SK-N-SH treated with all-trans-retinoic acid at 6 μM for 48 hours (cell line): ENCODE measurements around the gene ZCCHC7.
"Not testable (repeated sequence)": the region's sequence is repeated elsewhere in the genome, so short reads cannot be mapped to it uniquely, and the experiment has no call there.

Source experiments
- ATAC-seq: fragments of 200-7000 bp; cut with Tn5 transposase; 3 replicates; pipeline ENCODE4 v1.9.1; 2020; ENCODE audit warnings: mild to moderate bottlenecking, moderate library complexity
- ARNTL ChIP-seq: fragments of 450-650 bp; formaldehyde crosslinking; IDR thresholded peaks from 2 replicates; pipeline ENCODE4 v1.5.0; 2020; ENCODE audit warnings: low read depth, mild to moderate bottlenecking, moderate library complexity, borderline replicate concordance
- BACH2 ChIP-seq: fragments of 250-450 bp; sonication (Bioruptor Pico); IDR thresholded peaks from 2 replicates; pipeline ENCODE4 v1.9.0; 2021; ENCODE audit warnings: mild to moderate bottlenecking, borderline replicate concordance
- CSDC2 ChIP-seq: fragments of 250-450 bp; sonication (Bioruptor Pico); IDR thresholded peaks from 2 replicates; pipeline ENCODE4 v1.5.0; 2020; ENCODE audit warnings: mild to moderate bottlenecking, moderate library complexity
- ESRRG ChIP-seq: fragments of 250-450 bp; sonication (Bioruptor Pico); IDR thresholded peaks from 2 replicates; pipeline ENCODE4 v1.6.1; 2021; ENCODE audit warnings: mild to moderate bottlenecking
- GLIS3 ChIP-seq: fragments of 250-450 bp; sonication (Bioruptor Pico); IDR thresholded peaks from 2 replicates; pipeline ENCODE4 v1.5.0; 2020; ENCODE audit warnings: mild to moderate bottlenecking, moderate library complexity
- ISL1 ChIP-seq: fragments of 250-450 bp; sonication (Bioruptor Pico); IDR thresholded peaks from 2 replicates; pipeline ENCODE4 v2.1.2; 2022; ENCODE audit warnings: mild to moderate bottlenecking, moderate library complexity
- OSR1 ChIP-seq: fragments of 250-450 bp; sonication (Bioruptor Pico); IDR thresholded peaks from 2 replicates; pipeline ENCODE4 v1.8.0; 2022; ENCODE audit warnings: moderate library complexity, mild to moderate bottlenecking, inconsistent platforms
- PATZ1 ChIP-seq: fragments of 250-450 bp; sonication (Bioruptor Pico); IDR thresholded peaks from 2 replicates; pipeline ENCODE4 v1.8.0; 2020; ENCODE audit warnings: mild to moderate bottlenecking, moderate library complexity, borderline replicate concordance
- POU6F1 ChIP-seq: fragments of 250-450 bp; sonication (Bioruptor Pico); IDR thresholded peaks from 2 replicates; pipeline ENCODE4 v1.8.0; 2021; ENCODE audit warnings: low read depth, mild to moderate bottlenecking, moderate library complexity, borderline replicate concordance
- PPARA ChIP-seq: fragments of 250-450 bp; sonication (Bioruptor Pico); IDR thresholded peaks from 2 replicates; pipeline ENCODE4 v1.5.0; 2020; ENCODE audit warnings: mild to moderate bottlenecking, borderline replicate concordance
- RARB ChIP-seq: fragments of 250-450 bp; sonication (Bioruptor Pico); IDR thresholded peaks from 2 replicates; pipeline ENCODE4 v1.8.0; 2021; ENCODE audit warnings: mild to moderate bottlenecking, moderate library complexity
- SNAI2 ChIP-seq: fragments of 250-450 bp; sonication (Bioruptor Pico); IDR thresholded peaks from 2 replicates; pipeline ENCODE4 v1.5.0; 2020; ENCODE audit warnings: mild to moderate bottlenecking, moderate library complexity
- TCF4 ChIP-seq: fragments of 250-450 bp; sonication (Bioruptor Pico); IDR thresholded peaks from 2 replicates; pipeline ENCODE4 v1.8.0; 2021; ENCODE audit warnings: mild to moderate bottlenecking, moderate library complexity, borderline replicate concordance
- TOX ChIP-seq: fragments of 250-450 bp; sonication (Bioruptor Pico); IDR thresholded peaks from 2 replicates; pipeline ENCODE4 v1.8.0; 2021; ENCODE audit warnings: mild to moderate bottlenecking, moderate library complexity, borderline replicate concordance
- ZC3H10 ChIP-seq: fragments of 250-450 bp; sonication (Bioruptor Pico); IDR thresholded peaks from 2 replicates; pipeline ENCODE4 v1.5.1; 2021; ENCODE audit warnings: mild to moderate bottlenecking, moderate library complexity
- ZFP3 ChIP-seq: fragments of 250-450 bp; sonication (Bioruptor Pico); IDR thresholded peaks from 2 replicates; pipeline ENCODE4 v1.5.0; 2020; ENCODE audit warnings: mild to moderate bottlenecking, moderate library complexity
- ZFP30 ChIP-seq: fragments of 450-650 bp; formaldehyde crosslinking; IDR thresholded peaks from 2 replicates; pipeline ENCODE4 v1.5.0; 2022; ENCODE audit warnings: mild to moderate bottlenecking, moderate library complexity
- ZNF565 ChIP-seq: fragments of 450-650 bp; formaldehyde crosslinking; conservative IDR thresholded peaks from 2 replicates; pipeline ENCODE4 v1.5.0; 2020; ENCODE audit warnings: low read depth, mild to moderate bottlenecking, moderate library complexity
- ZNF8 ChIP-seq: fragments of 450-650 bp; formaldehyde crosslinking; IDR thresholded peaks from 2 replicates; pipeline ENCODE4 v1.5.0; 2020; ENCODE audit warnings: mild to moderate bottlenecking, moderate library complexity

Gene ZCCHC7

GRCh38 chr9:37302277-37302676 is 181.9 kb downstream of the ZCCHC7 start:
- TF ChIP-seq TCF4 (CRISPR knock-in tag): no peak
- TF ChIP-seq ZFP30 (CRISPR knock-in tag): no peak
- TF ChIP-seq BACH2 (CRISPR knock-in tag): no peak
- no peak for TF ChIP-seq ZC3H10 (CRISPR knock-in tag)
- no peak for ATAC-seq

- ATAC-seq: not testable (repeated sequence)
Measured at GRCh38 chr9:37303272-37303671, 182.9 kb downstream of the ZCCHC7 start.

- ATAC-seq: peak; percentile 39; the same call in 2 of the 3 replicates
- TF ChIP-seq CSDC2 (CRISPR knock-in tag): no peak
- no peak for TF ChIP-seq ESRRG (CRISPR knock-in tag)
- no peak for TF ChIP-seq GLIS3 (CRISPR knock-in tag)
- TF ChIP-seq ZNF565 (CRISPR knock-in tag): no peak
- TF ChIP-seq ZFP30 (CRISPR knock-in tag): no peak
- TF ChIP-seq ISL1 (CRISPR knock-in tag): no peak
- no peak for TF ChIP-seq SNAI2
- no peak for TF ChIP-seq PATZ1 (CRISPR knock-in tag)
- no peak for TF ChIP-seq OSR1
- no peak for TF ChIP-seq RARB
- no peak for TF ChIP-seq ARNTL (CRISPR knock-in tag)
- TF ChIP-seq ZFP3: no peak
- no peak for TF ChIP-seq ZC3H10 (CRISPR knock-in tag)
- no peak for TF ChIP-seq ZNF8 (CRISPR knock-in tag)
- TF ChIP-seq BACH2 (CRISPR knock-in tag): no peak
- no peak for TF ChIP-seq PPARA (CRISPR knock-in tag)
- no peak for TF ChIP-seq TOX (CRISPR knock-in tag)
Measured at GRCh38 chr9:37309136-37309535, 188.8 kb downstream of the ZCCHC7 start.

- ATAC-seq: peak; percentile 64
Measured at GRCh38 chr9:37311938-37312708, 191.7 kb downstream of the ZCCHC7 start.

More at GRCh38 chr9:37311938-37312708, 191.7 kb downstream of the ZCCHC7 start:
- TF ChIP-seq ESRRG (CRISPR knock-in tag) (no peak), ZFP30 (CRISPR knock-in tag) (no peak), CSDC2 (CRISPR knock-in tag) (no peak), SNAI2 (no peak), POU6F1 (CRISPR knock-in tag) (no peak), TOX (CRISPR knock-in tag) (no peak), PATZ1 (CRISPR knock-in tag) (no peak)
